SK-N-SH (cell line): ENCODE data around the gene GRM2. TPM values are rescaled to one million over a fixed set of nuclear protein-coding genes. Genes with fewer than 3 reads are reported as not detected.

ENCODE experiments used
- CTCF ChIA-PET: fragments of 300-600, 350-600 bp; formaldehyde crosslinking; extraction: SDS; loops from one replicate; lab custom pipeline; 2021; lab: Yijun Ruan, JAX
- POLR2A ChIA-PET: fragments of 350-600 bp; sonication (Branson Sonifier 250); formaldehyde crosslinking; extraction: SDS; loops from one replicate; lab custom pipeline; 2020; ENCODE audit warnings: antibody characterized with exemption, inconsistent platforms; lab: Yijun Ruan, JAX
- DNase-seq: peaks from one replicate; pipeline ENCODE4 v3.0.0; 2012
- H2AFZ ChIP-seq: fragments of 200-600 bp; sonication (generic); 2 replicates; pipeline ENCODE4 v1.8.1; 2016; ENCODE audit warnings: antibody characterized with exemption, mild to moderate bottlenecking, low read depth
- H3F3A ChIP-seq: fragments of 200-600 bp; sonication (generic); replicated peaks from 2 replicates; pipeline ENCODE3; 2016; ENCODE audit warnings: antibody characterized with exemption, mild to moderate bottlenecking; ENCODE audit not compliant: insufficient read depth
- H3K27ac ChIP-seq, 2 experiments: fragments of 200-500 bp in 1 of 2; fragments of 200-600 bp in 1 of 2; sonication (Bioruptor generic) in 1 of 2; sonication (generic), shearing (Covaris generic) in 1 of 2; 2 replicates each; pipeline versions ENCODE4 v1.5.1 to v1.6.1; 2014 to 2016; ENCODE audit warnings: low read depth in 2 of 2, inconsistent platforms in 1 of 2, low read length in 1 of 2, mild to moderate bottlenecking in 1 of 2, mixed read lengths in 1 of 2
- H3K27me3 ChIP-seq: fragments of 200-600 bp; sonication (generic), shearing (Covaris generic); 2 replicates; pipeline ENCODE4 v1.6.1; 2016; ENCODE audit warnings: mixed run types; ENCODE audit not compliant: insufficient read depth
- H3K36me3 ChIP-seq, 2 experiments: fragments of 200-500 bp in 1 of 2; fragments of 200-600 bp in 1 of 2; sonication (Bioruptor generic) in 1 of 2; sonication (generic) in 1 of 2; replicated peaks in 1 of 2; 2 replicates each; pipeline versions ENCODE3 to v1.5.1; 2014 to 2016; ENCODE audit warnings: low read length in 1 of 2, mild to moderate bottlenecking in 1 of 2; ENCODE audit not compliant: insufficient read depth in 2 of 2, control insufficient read depth in 1 of 2
- H3K4me1 ChIP-seq, 2 experiments: fragments of 200-500 bp in 1 of 2; fragments of 200-600 bp in 1 of 2; sonication (Bioruptor generic) in 1 of 2; sonication (generic), shearing (Covaris generic) in 1 of 2; 2 replicates each; pipeline versions ENCODE4 v1.5.1 to v1.6.1; 2014 to 2016; ENCODE audit warnings: low read depth in 1 of 2, low read length in 1 of 2, mixed run types in 1 of 2; ENCODE audit not compliant: insufficient read depth in 2 of 2, control insufficient read depth in 1 of 2
- H3K4me2 ChIP-seq: fragments of 200-600 bp; sonication (generic), shearing (Covaris generic); 2 replicates; pipeline ENCODE4 v1.6.1; 2017; ENCODE audit warnings: mixed run types
- H3K4me3 ChIP-seq, 2 experiments: fragments of 200-500 bp in 1 of 2; fragments of 200-600 bp in 1 of 2; sonication (Bioruptor generic) in 1 of 2; sonication (generic), shearing (Covaris generic) in 1 of 2; 2 replicates each; pipeline versions ENCODE4 v1.5.1 to v1.8.1; 2014 to 2016; ENCODE audit warnings: low read depth in 2 of 2, inconsistent platforms in 1 of 2, low read length in 1 of 2, mild to moderate bottlenecking in 1 of 2, mixed read lengths in 1 of 2, moderate library complexity in 1 of 2
- H3K79me2 ChIP-seq: fragments of 200-600 bp; sonication (generic); 2 replicates; pipeline ENCODE4 v1.8.1; 2017; ENCODE audit warnings: mild to moderate bottlenecking; ENCODE audit not compliant: insufficient read depth
- H3K9ac ChIP-seq: fragments of 200-600 bp; sonication (generic); 2 replicates; pipeline ENCODE4 v1.6.1; 2017; ENCODE audit warnings: mixed run types
- H3K9me2 ChIP-seq: fragments of 200-600 bp; sonication (generic); 2 replicates; pipeline ENCODE4 v1.6.1; 2017; ENCODE audit warnings: mixed run types
- H3K9me3 ChIP-seq: fragments of 200-600 bp; sonication (generic); 2 replicates; pipeline ENCODE4 v1.6.1; 2017; ENCODE audit warnings: mixed run types, mild to moderate bottlenecking, moderate library complexity
- H4K20me1 ChIP-seq: fragments of 200-600 bp; sonication (generic); 2 replicates; pipeline ENCODE4 v1.6.1; 2017; ENCODE audit warnings: mild to moderate bottlenecking, mixed run types; ENCODE audit not compliant: insufficient read depth
- CTCF ChIP-seq: fragments of 200-600 bp; sonication (generic); IDR thresholded peaks from 2 replicates; pipeline ENCODE4 v1.6.1; 2017; ENCODE audit warnings: antibody characterized with exemption, mild to moderate bottlenecking, moderate library complexity
- ELF1 ChIP-seq: IDR thresholded peaks from 2 replicates; pipeline ENCODE4 v1.4.0; 2012
- EP300 ChIP-seq, 2 experiments: IDR thresholded peaks; 2 replicates each; pipeline versions ENCODE4 v1.4.0 to v1.6.1; 2012; ENCODE audit warnings: borderline replicate concordance in 1 of 2, low read depth in 1 of 2, low read length in 1 of 2
- FOXM1 ChIP-seq: IDR thresholded peaks from 2 replicates; pipeline ENCODE4 v1.4.0; 2012; ENCODE audit warnings: low read depth, mild to moderate bottlenecking
- GABPA ChIP-seq: IDR thresholded peaks from 2 replicates; pipeline ENCODE4 v1.4.0; 2012; ENCODE audit warnings: low read depth, mild to moderate bottlenecking
- IRF3 ChIP-seq: fragments of 150-350 bp; IDR thresholded peaks from 2 replicates; pipeline ENCODE4 v1.6.1; 2016; ENCODE audit warnings: mild to moderate bottlenecking, low read depth, low read length
- MAX ChIP-seq: IDR thresholded peaks from 2 replicates; pipeline ENCODE4 v1.4.0; 2012; ENCODE audit warnings: low read depth
- NFIC ChIP-seq: IDR thresholded peaks from 2 replicates; pipeline ENCODE4 v1.4.0; 2012; ENCODE audit warnings: borderline replicate concordance
- NRF1 ChIP-seq: IDR thresholded peaks from 2 replicates; pipeline ENCODE4 v1.6.1; 2012; ENCODE audit warnings: low read depth, mild to moderate bottlenecking, low read length
- RXRA ChIP-seq: IDR thresholded peaks from 2 replicates; pipeline ENCODE4 v1.4.0; 2012; ENCODE audit warnings: low read depth, mild to moderate bottlenecking, borderline replicate concordance
- SIN3A ChIP-seq: IDR thresholded peaks from 2 replicates; pipeline ENCODE4 v1.6.1; 2012; ENCODE audit warnings: low read depth, mild to moderate bottlenecking, low read length, moderate library complexity, borderline replicate concordance
- SMC3 ChIP-seq: IDR thresholded peaks from 2 replicates; pipeline ENCODE4 v1.6.1; 2012; ENCODE audit warnings: low read depth, low read length, improper control_type of control experiment
- TAF1 ChIP-seq: IDR thresholded peaks from 2 replicates; pipeline ENCODE4 v1.6.1; 2012; ENCODE audit warnings: low read depth, mild to moderate bottlenecking, low read length, moderate library complexity, borderline replicate concordance
- TCF12 ChIP-seq: IDR thresholded peaks from 2 replicates; pipeline ENCODE4 v1.4.0; 2012
- TEAD4 ChIP-seq: IDR thresholded peaks from 2 replicates; pipeline ENCODE4 v1.4.0; 2012; ENCODE audit warnings: mild to moderate bottlenecking, borderline replicate concordance; ENCODE audit not compliant: insufficient read depth
- ZBTB33 ChIP-seq: IDR thresholded peaks from 2 replicates; pipeline ENCODE4 v1.4.0; 2012; ENCODE audit warnings: low read depth, borderline replicate concordance
- WGBS: methylation state at CpG from one replicate; pipeline ENCODE4 v1.1.6; 2017; ENCODE audit warnings: low lambda C conversion rate; 5-methylcytosine and 5-hydroxymethylcytosine counted together
- polyA plus RNA-seq, 3 experiments: library from polyadenylated mRNA; depleted of rRNA; stranded (reverse); fragments of >200 nt; gene quantifications; 2 replicates each; pipeline ENCODE4 v1.2.3, GENCODE V29; 2012

GRM2 gene
- polyA plus RNA-seq, 1 of the 3 experiments (the other 2 are of a cell fraction): 0.15 TPM

- no peak overlapping the region for H2AFZ ChIP-seq
- WGBS: 85% methylated on average over 8 of the region's 8 CpGs
- H3K9me3 ChIP-seq: no peaks in the 10 kb centered on the region
- H4K20me1 ChIP-seq: peaks cover 48% of the 10 kb centered on the region
- peaks cover 0 to 13% of the 10 kb centered on the region in 2 experiments for H3K36me3 ChIP-seq
- H3K27me3 ChIP-seq: no peaks in the 10 kb centered on the region
- H3K27ac ChIP-seq: no peak overlapping the region
- no peaks in the 10 kb centered on the region for H3K79me2 ChIP-seq
- H3K9me2 ChIP-seq: no peaks in the 10 kb centered on the region
- no peak for TF ChIP-seq SMC3
- no peak for TF ChIP-seq NFIC
- no peak for TF ChIP-seq NRF1
- TF ChIP-seq CTCF: no peak
- no peak for TF ChIP-seq RXRA
- TF ChIP-seq FOXM1: no peak
- TF ChIP-seq IRF3: no peak
- no peak for TF ChIP-seq ELF1
- TF ChIP-seq TEAD4: no peak
- TF ChIP-seq SIN3A: no peak
- TF ChIP-seq TAF1: no peak
- DNase-seq: no peak
- no peak overlapping the region for H3K9ac ChIP-seq
- H3K4me1 ChIP-seq: peaks cover 0 to 28% of the 10 kb centered on the region in 2 experiments; a peak in 1 of 4 replicates
- H3K4me2 ChIP-seq: no peak overlapping the region
- ChIA-PET POLR2A (no interaction called here), CTCF (interaction anchor here (0.9 to 9.6 kb wide), 6 partner anchors 14 to 1089 kb away, joined by 5 to 89 read pairs (median 14); no protein-coding TSS in a partner anchor)
- H3K4me3 ChIP-seq: no peak overlapping the region
- H3F3A ChIP-seq: no peaks in the 10 kb centered on the region
Measured at GRCh38 chr3:51705276-51706020, 1.4 kb upstream of the GRM2 start.

GRCh38 chr3:51706021-51706485, 815 bp upstream of the GRM2 start:
- Histone ChIP-seq H4K20me1 (peaks cover 48% of the 10 kb centered on the region), H3K9me2 (no peaks in the 10 kb centered on the region), H3F3A (no peaks in the 10 kb centered on the region), H3K4me1 (peaks cover 0 to 28% of the 10 kb centered on the region in 2 experiments; a peak in 1 of 4 replicates), H3K36me3 (peaks cover 0 to 13% of the 10 kb centered on the region in 2 experiments), H3K9me3 (no peaks in the 10 kb centered on the region), H3K79me2 (no peaks in the 10 kb centered on the region), H2AFZ (no peak overlapping the region), H3K27ac (no peak overlapping the region), H3K4me3 (no peak overlapping the region), H3K9ac (no peak overlapping the region), H3K4me2 (no peak overlapping the region), H3K27me3 (no peaks in the 10 kb centered on the region)
- WGBS: 65% methylated on average over 3 of the region's 3 CpGs
- CTCF ChIA-PET: interaction anchor here (0.5 to 9.6 kb wide), 8 partner anchors 11 to 1718 kb away, joined by 3 to 89 read pairs (median 9); no protein-coding TSS in a partner anchor
- POLR2A ChIA-PET: interaction anchor here (0.5 kb wide), 1 partner anchor 448 kb away, joined by 3 read pairs; the partner anchor contains the start of gene POC1A
- DNase-seq: peak; percentile 71
- no peak for TF ChIP-seq RXRA
- TF ChIP-seq MAX: no peak
- TF ChIP-seq EP300 (IDR thresholded peaks at IDR 0.05; ENCODE audit: borderline replicate concordance in 1 of 2, low read depth in 1 of 2, low read length in 1 of 2): no peak
- TF ChIP-seq NRF1: no peak
- no peak for TF ChIP-seq TCF12
- TF ChIP-seq ZBTB33: no peak
- TF ChIP-seq ELF1: no peak
- TF ChIP-seq GABPA: no peak
